Esophagus (tissue), 2 donors: ENCODE data around the gene OPTC. TPM values are rescaled to one million over a fixed set of nuclear protein-coding genes. Genes with fewer than 3 reads are reported as not detected.

Source experiments
- H3K27ac ChIP-seq, 2 donors: one replicate each; pipeline ENCODE4 v1.5.1; 2013; ENCODE audit warnings: low read depth in 2 of 2, mild to moderate bottlenecking in 2 of 2, inconsistent platforms in 1 of 2, low read length in 1 of 2, moderate library complexity in 1 of 2
- H3K27me3 ChIP-seq, 2 donors: one replicate each; pipeline ENCODE4 v1.6.1; 2013; ENCODE audit warnings: low read length in 2 of 2, control low read depth in 1 of 2, mild to moderate bottlenecking in 1 of 2; ENCODE audit not compliant: insufficient read depth in 2 of 2, control insufficient read depth in 1 of 2
- H3K36me3 ChIP-seq, 2 donors: one replicate each; pipeline ENCODE4 v1.6.1; 2013; ENCODE audit warnings: low read length in 1 of 2; ENCODE audit not compliant: control insufficient read depth in 2 of 2, insufficient read depth in 2 of 2
- H3K4me1 ChIP-seq, 2 donors: one replicate each; pipeline ENCODE4 v1.6.1; 2013; ENCODE audit warnings: low read length in 1 of 2; ENCODE audit not compliant: control insufficient read depth in 2 of 2, insufficient read depth in 2 of 2
- H3K4me3 ChIP-seq, 2 donors: one replicate each; pipeline ENCODE4 v1.5.1; 2013; ENCODE audit warnings: low read length in 2 of 2, mild to moderate bottlenecking in 2 of 2, low read depth in 1 of 2, moderate library complexity in 1 of 2
- H3K9me3 ChIP-seq, 2 donors: one replicate each; pipeline ENCODE4 v1.6.1; 2013; ENCODE audit warnings: mild to moderate bottlenecking in 2 of 2, low read depth in 1 of 2, low read length in 1 of 2, moderate library complexity in 1 of 2; ENCODE audit not compliant: control insufficient read depth in 2 of 2, insufficient read depth in 1 of 2
- WGBS, 2 donors: extraction: QIAGEN DNeasy Blood & Tissue Kit; methylation state at CpG; one replicate each; pipeline ENCODE4 v1.1.7; 2013; 5-methylcytosine and 5-hydroxymethylcytosine counted together
- polyA plus RNA-seq, 2 donors: library from polyadenylated mRNA; stranded (reverse); fragments of 200-250 nt; gene quantifications; one replicate each; pipeline ENCODE4 v1.2.3, GENCODE V29; 2013
- donor health status: healthy with polysubstance abuse.
- donor health status: Bipolar disorder and iron deficiency.

The OPTC gene
- polyA plus RNA-seq, 2 donors: not detected

GRCh38 chr1:203481196-203481595, 12.8 kb upstream of the OPTC start:
- Histone ChIP-seq H3K27me3 (no peaks in the 10 kb centered on the region), H3K4me1 (peaks cover 4 to 7% of the 10 kb centered on the region in 2 donors), H3K27ac (peak overlapping the region; percentile 68 to 84), H3K36me3 (peaks cover 0 to 3% of the 10 kb centered on the region in 2 donors), H3K9me3 (no peaks in the 10 kb centered on the region), H3K4me3 (no peak overlapping the region)
- WGBS, 2 donors: 37 to 63% methylated on average over 1 of the region's 1 CpG

- H3K36me3 ChIP-seq: peaks cover 0 to 3% of the 10 kb centered on the region in 2 donors
- H3K4me1 ChIP-seq: peaks cover 0 to 3% of the 10 kb centered on the region in 2 donors
- peak overlapping the region; percentile 62 to 68 for H3K27ac ChIP-seq
- H3K27me3 ChIP-seq: no peaks in the 10 kb centered on the region
- 85 to 87% methylated on average over 28 of the region's 28 CpGs for WGBS, 2 donors
- no peak overlapping the region for H3K4me3 ChIP-seq
- H3K9me3 ChIP-seq: no peaks in the 10 kb centered on the region
Observed at GRCh38 chr1:203486618-203487370, 7.2 kb upstream of the OPTC start.

GRCh38 chr1:203488539-203488938, 5.4 kb upstream of the OPTC start:
- WGBS, 2 donors: 76 to 78% methylated on average over 7 of the region's 7 CpGs
- Histone ChIP-seq H3K27ac (no peak overlapping the region), H3K36me3 (peaks cover 0 to 2% of the 10 kb centered on the region in 2 donors)

GRCh38 chr1:203490607-203491006, 3.3 kb upstream of the OPTC start:
- no peak overlapping the region for H3K4me3 ChIP-seq
- H3K27ac ChIP-seq: no peak overlapping the region
- H3K27me3 ChIP-seq: no peaks in the 10 kb centered on the region
- no peaks in the 10 kb centered on the region for H3K36me3 ChIP-seq
- peaks cover 0 to 3% of the 10 kb centered on the region in 2 donors for H3K4me1 ChIP-seq
- no peaks in the 10 kb centered on the region for H3K9me3 ChIP-seq
- WGBS, 2 donors: 95 to 96% methylated on average over 9 of the region's 9 CpGs

More at GRCh38 chr1:203488539-203488938, 5.4 kb upstream of the OPTC start:
- H3K9me3 ChIP-seq: no peaks in the 10 kb centered on the region
- H3K27me3 ChIP-seq: no peaks in the 10 kb centered on the region
- H3K4me3 ChIP-seq: no peak overlapping the region
- peaks cover 0 to 3% of the 10 kb centered on the region in 2 donors for H3K4me1 ChIP-seq

- 70 to 74% methylated on average over 9 of the region's 9 CpGs for WGBS, 2 donors
- no peaks in the 10 kb centered on the region for H3K27me3 ChIP-seq
- peaks cover 0 to 3% of the 10 kb centered on the region in 2 donors for H3K4me1 ChIP-seq
- H3K27ac ChIP-seq: no peak overlapping the region
- no peaks in the 10 kb centered on the region for H3K36me3 ChIP-seq
- no peaks in the 10 kb centered on the region for H3K9me3 ChIP-seq
- no peak overlapping the region for H3K4me3 ChIP-seq
Observed at GRCh38 chr1:203491664-203492063, 2.3 kb upstream of the OPTC start.

DNA sequence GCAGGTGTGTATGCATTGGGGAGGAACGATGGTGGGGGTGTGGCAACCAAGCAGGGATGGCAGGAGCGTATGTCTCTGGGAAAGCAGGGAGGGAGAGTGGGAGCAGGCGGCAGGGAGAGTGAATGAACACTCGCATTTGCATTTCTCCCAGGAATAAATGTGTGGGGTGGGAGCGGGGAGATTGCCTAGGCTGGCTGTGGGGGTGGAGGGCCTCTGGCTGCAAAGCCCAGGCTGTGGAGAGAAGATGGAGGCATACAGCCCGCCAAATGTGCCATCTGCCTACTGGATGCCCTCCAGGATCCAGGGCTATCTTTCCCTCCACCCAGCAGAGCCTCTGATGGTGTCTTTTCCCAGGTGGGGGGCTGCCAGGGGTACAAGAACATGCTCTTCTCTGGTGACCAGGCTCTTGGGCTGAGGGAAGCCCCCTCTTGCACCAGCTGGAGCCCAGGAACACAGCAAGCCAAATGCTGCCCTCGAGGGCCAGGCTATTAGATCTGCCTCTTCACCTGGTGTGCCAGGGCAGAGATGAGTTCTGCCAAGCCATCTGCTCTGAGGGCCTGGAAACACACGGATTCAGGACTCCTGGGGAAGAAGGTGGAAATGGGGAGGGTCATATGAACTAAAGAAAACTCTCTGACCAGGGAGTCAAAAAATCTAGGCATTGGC, 1.7 kb upstream of the OPTC start:
- Histone ChIP-seq H3K4me1 (peaks cover 0 to 3% of the 10 kb centered on the region in 2 donors), H3K9me3 (no peaks in the 10 kb centered on the region), H3K36me3 (no peaks in the 10 kb centered on the region), H3K27me3 (no peaks in the 10 kb centered on the region), H3K27ac (no peak overlapping the region), H3K4me3 (no peak overlapping the region)
- 47 to 64% methylated on average over 7 to 8 of the region's 8 CpGs for WGBS, 2 donors

DNA sequence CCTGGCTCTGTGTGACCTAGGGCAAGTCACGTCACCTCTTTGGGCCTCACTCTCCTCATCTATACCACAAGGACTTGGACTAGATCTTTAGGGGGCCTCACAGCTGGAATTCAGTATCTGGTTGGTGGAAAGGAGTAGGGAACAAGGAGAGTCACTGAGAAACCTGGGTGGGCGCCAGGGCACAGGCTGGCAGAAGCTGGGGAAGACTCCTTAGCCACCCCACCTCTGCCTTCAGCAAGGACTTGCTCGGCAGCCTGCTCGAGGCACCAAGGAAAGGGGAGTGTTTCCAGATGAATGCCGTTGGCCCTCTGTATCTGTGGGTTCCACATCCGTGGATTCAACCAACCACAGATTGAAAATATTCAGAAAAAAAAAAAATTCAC, 1.2 kb upstream of the OPTC start:
- H3K27me3 ChIP-seq: no peaks in the 10 kb centered on the region
- H3K36me3 ChIP-seq: peaks cover 0 to under 1% of the 10 kb centered on the region in 2 donors
- 63 to 68% methylated on average over 6 of the region's 6 CpGs for WGBS, 2 donors
- no peak overlapping the region for H3K27ac ChIP-seq
- no peaks in the 10 kb centered on the region for H3K9me3 ChIP-seq
- H3K4me3 ChIP-seq: no peak overlapping the region
- peaks cover 0 to 3% of the 10 kb centered on the region in 2 donors for H3K4me1 ChIP-seq

GRCh38 chr1:203495845-203496244, 1.9 kb downstream of the OPTC start:
- H3K4me3 ChIP-seq: no peak overlapping the region
- H3K9me3 ChIP-seq: no peaks in the 10 kb centered on the region
- peaks cover 0 to 2% of the 10 kb centered on the region in 2 donors for H3K36me3 ChIP-seq
- H3K27ac ChIP-seq: no peak overlapping the region
- no peaks in the 10 kb centered on the region for H3K4me1 ChIP-seq
- 75 to 79% methylated on average over 7 of the region's 7 CpGs for WGBS, 2 donors
- no peaks in the 10 kb centered on the region for H3K27me3 ChIP-seq

DNA sequence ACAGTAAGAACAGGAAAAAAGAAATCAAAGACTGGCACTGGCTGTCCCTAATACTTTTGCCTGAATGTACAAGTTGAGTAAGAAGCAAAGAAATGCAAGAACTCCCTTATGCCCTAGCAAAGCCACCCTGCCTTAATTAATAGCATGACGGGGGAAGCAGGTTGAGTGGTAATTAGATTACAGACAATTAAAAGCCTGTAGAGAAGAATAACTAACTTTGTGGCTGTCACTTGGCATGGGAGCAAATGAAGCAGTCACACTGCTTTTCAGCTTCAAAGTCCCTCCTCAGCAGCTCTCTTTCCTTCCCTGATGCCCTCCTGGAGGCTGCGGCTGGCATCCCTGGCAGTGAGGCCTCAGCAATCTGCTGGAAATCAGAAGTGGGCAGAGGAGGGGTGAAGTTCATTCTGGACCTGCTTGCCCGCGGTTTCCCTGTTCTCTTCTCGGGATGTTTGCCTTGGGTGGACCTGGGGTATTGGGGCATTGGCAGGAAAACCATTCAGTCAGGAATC, 3.4 kb downstream of the OPTC start:
- Histone ChIP-seq H3K4me1 (no peaks in the 10 kb centered on the region), H3K9me3 (no peaks in the 10 kb centered on the region), H3K4me3 (no peak overlapping the region), H3K36me3 (peaks cover 0 to 2% of the 10 kb centered on the region in 2 donors), H3K27ac (no peak overlapping the region), H3K27me3 (no peaks in the 10 kb centered on the region)
- 76 to 89% methylated on average over 5 of the region's 5 CpGs for WGBS, 2 donors
